ENCODE data around the gene CALU. TPM values are rescaled to one million over a fixed set of nuclear protein-coding genes. Genes with fewer than 3 reads are reported as not detected.

Gene CALU
- total RNA-seq, 2 donors from 2014 or later = 36.3 to 45.8 TPM

DNA sequence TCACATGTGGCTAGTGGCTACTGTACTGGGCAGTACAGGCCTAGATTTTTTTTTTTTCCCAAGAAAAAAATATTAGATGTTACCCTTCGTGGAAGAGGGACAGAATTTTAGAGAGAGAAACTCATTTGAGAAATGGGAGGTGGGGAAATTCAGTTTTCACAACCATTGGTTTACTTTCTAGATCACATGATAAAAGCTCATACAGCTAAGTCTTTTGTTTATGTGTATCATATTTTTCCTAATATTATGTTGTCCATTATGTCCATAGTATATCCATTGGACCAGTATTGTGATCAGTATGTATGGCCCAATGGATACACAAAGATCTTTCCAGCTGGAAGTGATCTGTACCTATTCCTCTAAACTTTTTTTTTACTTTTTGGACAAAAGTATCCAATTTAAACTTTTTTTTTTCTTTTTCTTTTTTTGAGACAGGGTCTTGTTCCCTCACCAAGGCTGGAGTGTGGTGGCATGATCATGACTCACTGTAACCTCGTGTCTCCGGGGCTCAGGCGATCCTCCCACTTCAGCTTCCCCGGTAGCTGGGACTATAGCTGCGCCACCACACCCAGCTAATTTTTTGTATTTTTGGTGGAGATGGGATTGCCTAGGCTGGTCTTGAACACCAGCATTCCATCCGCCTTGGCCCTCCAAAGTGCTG, 4.1 kb downstream of the CALU start:
- Histone ChIP-seq H3K36me3 (replicated peaks in 1 of 2; ENCODE audit: insufficient read depth in 1 of 2, low read depth in 2 of 2) (no peaks in the 10 kb centered on the region), H3K4me3 (no peak overlapping the region), H3K27me3 (no peaks in the 10 kb centered on the region), H3K27ac (no peak overlapping the region), H3K9me3 (no peaks in the 10 kb centered on the region), H3K4me1 (peaks cover 74% of the 10 kb centered on the region)
- intact Hi-C loops (cut with DNase I) = no loop called here
- ATAC-seq (no peak), DNase-seq (no peak)
- TF ChIP-seq, protein P1, sequence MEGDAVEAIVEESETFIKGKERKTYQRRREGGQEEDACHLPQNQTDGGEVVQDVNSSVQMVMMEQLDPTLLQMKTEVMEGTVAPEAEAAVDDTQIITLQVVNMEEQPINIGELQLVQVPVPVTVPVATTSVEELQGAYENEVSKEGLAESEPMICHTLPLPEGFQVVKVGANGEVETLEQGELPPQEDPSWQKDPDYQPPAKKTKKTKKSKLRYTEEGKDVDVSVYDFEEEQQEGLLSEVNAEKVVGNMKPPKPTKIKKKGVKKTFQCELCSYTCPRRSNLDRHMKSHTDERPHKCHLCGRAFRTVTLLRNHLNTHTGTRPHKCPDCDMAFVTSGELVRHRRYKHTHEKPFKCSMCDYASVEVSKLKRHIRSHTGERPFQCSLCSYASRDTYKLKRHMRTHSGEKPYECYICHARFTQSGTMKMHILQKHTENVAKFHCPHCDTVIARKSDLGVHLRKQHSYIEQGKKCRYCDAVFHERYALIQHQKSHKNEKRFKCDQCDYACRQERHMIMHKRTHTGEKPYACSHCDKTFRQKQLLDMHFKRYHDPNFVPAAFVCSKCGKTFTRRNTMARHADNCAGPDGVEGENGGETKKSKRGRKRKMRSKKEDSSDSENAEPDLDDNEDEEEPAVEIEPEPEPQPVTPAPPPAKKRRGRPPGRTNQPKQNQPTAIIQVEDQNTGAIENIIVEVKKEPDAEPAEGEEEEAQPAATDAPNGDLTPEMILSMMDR (IDR thresholded peaks at IDR 0.05) = no peak
- no peak for TF ChIP-seq POLR2A (IDR thresholded peaks at IDR 0.05)
- 86 to 97% methylated on average over 7 of the region's 7 CpGs for WGBS, 2 donors

DNA sequence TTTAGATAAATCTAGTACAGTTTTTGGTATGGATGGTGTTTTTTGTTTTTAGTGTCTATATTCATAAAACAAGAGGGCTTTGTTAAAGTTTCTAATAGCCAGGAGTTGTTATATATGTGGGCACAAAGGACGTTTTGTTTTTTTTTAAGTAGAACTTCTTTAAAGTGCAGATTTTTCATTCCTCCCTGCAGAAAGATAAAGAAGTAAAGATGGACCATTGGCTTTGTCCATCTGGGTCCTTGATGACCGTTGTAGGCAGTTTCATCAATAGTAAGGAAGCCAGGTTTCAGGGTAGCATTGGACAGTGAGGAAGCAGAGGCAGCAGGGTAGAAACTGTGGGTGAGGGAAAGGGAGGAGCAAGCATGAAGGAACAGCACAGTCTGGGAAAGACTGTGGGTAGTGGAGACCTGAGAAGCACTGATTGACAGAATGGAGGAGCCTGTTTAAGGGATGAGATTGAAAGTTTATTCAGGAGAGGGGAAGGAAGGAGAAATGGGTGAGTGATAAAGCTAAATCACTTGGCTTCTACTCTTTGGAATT, 5.3 kb downstream of the CALU start:
- Histone ChIP-seq H3K9me3 (no peaks in the 10 kb centered on the region), H3K27ac (no peak overlapping the region), H3K4me1 (peaks cover 73% of the 10 kb centered on the region), H3K36me3 (replicated peaks in 1 of 2; ENCODE audit: insufficient read depth in 1 of 2, low read depth in 2 of 2) (peaks cover 0 to 8% of the 10 kb centered on the region in 2 donors), H3K27me3 (no peaks in the 10 kb centered on the region), H3K4me3 (no peak overlapping the region)
- ATAC-seq (no peak), DNase-seq (no peak)
- 17 to 22% methylated on average over 2 of the region's 2 CpGs for WGBS, 2 donors
- TF ChIP-seq, protein P1 (IDR thresholded peaks at IDR 0.05) = no peak
- no peak for TF ChIP-seq POLR2A (IDR thresholded peaks at IDR 0.05)
- intact Hi-C loops (cut with DNase I) = no loop called here

DNA sequence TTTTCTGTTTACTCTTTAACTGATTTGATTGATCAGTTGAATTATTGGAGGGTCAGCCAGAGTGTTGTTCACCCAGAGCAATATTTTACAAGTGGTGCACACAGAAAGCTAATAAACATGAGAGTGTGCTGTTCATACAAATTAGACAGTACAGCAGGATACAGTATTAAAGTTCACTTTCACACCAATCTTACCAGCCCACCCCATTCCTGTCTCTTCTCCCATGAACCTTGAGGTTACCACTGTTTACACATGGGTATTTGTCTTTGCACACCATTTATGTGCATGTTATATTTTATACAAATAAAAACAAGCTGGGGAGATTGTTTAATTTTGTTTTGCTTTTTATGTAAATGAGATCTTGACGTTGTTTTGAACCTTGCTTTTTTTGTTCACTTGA, 6.5 kb downstream of the CALU start:
- Histone ChIP-seq H3K27me3 (no peaks in the 10 kb centered on the region), H3K4me3 (no peak overlapping the region), H3K9me3 (no peaks in the 10 kb centered on the region), H3K27ac (no peak overlapping the region), H3K36me3 (replicated peaks in 1 of 2; ENCODE audit: insufficient read depth in 1 of 2, low read depth in 2 of 2) (peaks cover 0 to 9% of the 10 kb centered on the region in 2 donors), H3K4me1 (peaks cover 64% of the 10 kb centered on the region)
- ATAC-seq = no peak
- intact Hi-C loops (cut with DNase I) = no loop called here
- TF ChIP-seq, protein P1 (IDR thresholded peaks at IDR 0.05) = no peak
- no peak for TF ChIP-seq POLR2A (IDR thresholded peaks at IDR 0.05)
- DNase-seq = no peak
- 54 to 58% methylated on average over 1 of the region's 1 CpG for WGBS, 2 donors

DNA sequence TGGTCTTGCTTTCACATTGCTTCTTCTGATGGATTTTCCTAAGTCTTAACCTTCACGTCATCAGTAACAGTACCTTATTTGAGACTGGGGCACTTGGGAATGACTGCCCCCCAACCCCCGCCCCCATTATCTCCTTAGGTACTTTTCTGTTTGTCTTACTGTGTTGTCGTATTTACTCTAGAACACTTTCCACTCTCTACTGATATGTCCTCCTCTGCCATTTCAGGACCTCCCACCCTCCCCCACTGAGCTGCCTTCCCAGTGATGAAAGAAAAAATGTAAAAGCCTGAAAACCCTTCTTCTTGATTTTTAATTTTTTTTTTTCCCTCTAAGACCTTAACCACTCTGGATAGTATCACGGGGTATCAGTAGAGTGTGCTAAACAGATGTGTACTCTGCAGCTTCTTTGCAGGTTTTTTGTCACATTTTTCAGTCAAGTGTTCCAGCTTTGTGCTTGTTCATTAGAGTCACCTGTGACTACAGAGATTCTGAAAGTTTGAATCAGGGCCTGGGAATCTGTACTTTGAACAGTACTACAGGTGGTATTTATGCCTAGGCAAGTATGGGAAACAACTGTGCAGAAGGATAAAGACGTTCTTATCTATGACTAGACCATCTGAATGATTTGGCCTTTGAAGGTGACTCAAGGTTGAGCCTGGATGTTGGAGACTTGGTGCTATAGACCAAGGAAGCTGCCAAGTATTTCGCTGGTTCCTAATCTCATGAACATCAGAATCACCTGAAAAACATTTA, 8.3 kb downstream of the CALU start:
- intact Hi-C loops (cut with DNase I) = no loop called here
- TF ChIP-seq POLR2A (IDR thresholded peaks at IDR 0.05) = no peak
- TF ChIP-seq, protein P1 (IDR thresholded peaks at IDR 0.05) = no peak

More for the DNA sequence above, 8.3 kb downstream of the CALU start:
- no peaks in the 10 kb centered on the region for H3K9me3 ChIP-seq
- H3K27me3 ChIP-seq = no peaks in the 10 kb centered on the region
- DNase-seq (no peak), ATAC-seq (no peak)
- H3K27ac ChIP-seq = no peak overlapping the region
- WGBS, 2 donors = 35 to 41% methylated on average over 6 of the region's 6 CpGs
- peaks cover 46% of the 10 kb centered on the region for H3K4me1 ChIP-seq
- no peak overlapping the region for H3K4me3 ChIP-seq
- peaks cover 0 to 9% of the 10 kb centered on the region in 2 donors for H3K36me3 ChIP-seq (replicated peaks in 1 of 2; ENCODE audit: insufficient read depth in 1 of 2, low read depth in 2 of 2)

All from body of pancreas (tissue), 4 donors.